Limb (tissue), 2 donors: ENCODE results near the gene PPM1J.
"Not testable (repeated sequence)": the region's sequence is repeated elsewhere in the genome, so short reads cannot be mapped to it uniquely, and the experiment has no call there.

Source experiments
- DNase-seq, 2 donors: peaks; one replicate each; pipeline ENCODE4 v3.0.0-alpha.2; 2016; ENCODE audit errors: extremely low spot score in 2 of 2

The PPM1J gene

DNA sequence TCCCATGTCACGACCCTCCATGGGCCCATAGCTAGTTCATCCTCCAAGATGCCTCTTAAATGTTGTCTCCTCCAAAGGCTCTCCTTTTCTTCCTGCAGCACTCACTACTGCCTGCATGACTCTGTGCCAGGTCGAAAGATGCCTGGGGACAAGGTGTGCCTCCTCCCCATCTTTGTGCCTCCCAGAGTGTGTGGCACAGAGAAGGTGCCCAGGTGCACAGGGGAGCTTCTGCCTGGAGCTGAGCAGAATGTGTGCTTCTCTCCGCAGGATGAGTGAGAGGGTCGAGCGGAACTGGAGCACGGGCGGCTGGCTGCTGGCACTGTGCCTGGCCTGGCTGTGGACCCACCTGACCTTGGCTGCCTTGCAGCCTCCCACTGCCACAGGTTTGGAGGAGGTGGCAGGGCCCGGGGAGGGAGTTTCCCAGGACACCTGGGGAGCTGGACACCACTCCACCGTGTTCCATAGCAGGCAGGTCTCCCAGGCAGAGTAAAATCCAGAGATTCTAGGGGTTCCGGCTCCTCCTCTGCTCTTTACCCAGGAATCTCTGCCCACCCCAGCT lies 6.9 kb upstream of the PPM1J start:
- peak in 1 of 2 donors; percentile 36 for DNase-seq

GRCh38 chr1:112721294-112721693 lies 6.2 kb upstream of the PPM1J start:
- not testable (repeated sequence) for DNase-seq

DNA sequence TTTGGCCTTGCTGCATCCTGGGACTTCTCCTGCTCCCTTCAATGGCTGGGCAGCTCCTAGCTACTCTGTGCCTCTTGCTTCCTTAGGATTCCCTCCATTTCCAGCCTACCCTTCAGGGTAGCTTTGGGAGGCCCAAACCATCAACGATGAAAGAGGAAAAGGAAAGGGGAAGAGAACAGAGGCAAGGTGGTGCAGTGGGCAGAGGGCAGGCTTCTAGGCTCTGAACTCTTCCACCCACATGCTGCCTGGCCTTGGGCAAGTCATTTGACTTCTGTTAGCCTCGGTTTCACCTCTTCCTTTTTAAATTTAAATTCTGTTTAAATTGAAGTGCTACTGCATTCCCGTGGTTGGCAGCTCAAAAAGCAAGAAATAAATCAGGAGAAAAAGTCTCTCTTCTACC lies 5.7 kb upstream of the PPM1J start:
- no peak for DNase-seq

GRCh38 chr1:112719706-112720105 lies 4.6 kb upstream of the PPM1J start:
- no peak for DNase-seq

GRCh38 chr1:112718691-112719418 lies 3.7 kb upstream of the PPM1J start:
- DNase-seq: peak in 1 of 2 donors; percentile 84

- DNase-seq: no peak
Observed at GRCh38 chr1:112717263-112717873, 2.2 kb upstream of the PPM1J start.

- DNase-seq: peak; percentile 91
Observed at GRCh38 chr1:112716133-112716720, 1.1 kb upstream of the PPM1J start.

GRCh38 chr1:112714313-112715263 lies 544 bp downstream of the PPM1J start:
- no peak for DNase-seq

GRCh38 chr1:112713466-112714312 lies 1.4 kb downstream of the PPM1J start:
- no peak for DNase-seq

GRCh38 chr1:112712701-112713128 lies 2.4 kb downstream of the PPM1J start:
- DNase-seq: no peak

DNA sequence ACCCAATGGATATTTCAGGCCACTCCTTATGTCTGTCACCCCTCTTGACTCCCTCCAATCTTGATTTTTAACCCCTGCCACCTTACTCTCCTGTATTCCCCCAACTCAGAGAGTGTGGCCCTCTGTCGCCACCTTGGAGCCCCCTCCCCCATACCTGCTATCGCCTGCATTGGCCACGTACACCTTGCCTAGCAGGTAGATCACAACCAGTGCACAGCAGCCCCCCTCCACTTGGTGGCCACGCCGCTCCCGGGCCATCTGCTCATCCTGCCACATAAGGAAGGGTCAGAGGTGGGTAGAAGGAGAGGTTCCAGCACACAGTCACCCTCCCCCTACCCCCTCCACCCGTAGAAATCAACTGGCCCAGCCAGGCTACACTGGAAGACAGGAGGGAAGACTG lies 2.9 kb downstream of the PPM1J start:
- DNase-seq: no peak

DNA sequence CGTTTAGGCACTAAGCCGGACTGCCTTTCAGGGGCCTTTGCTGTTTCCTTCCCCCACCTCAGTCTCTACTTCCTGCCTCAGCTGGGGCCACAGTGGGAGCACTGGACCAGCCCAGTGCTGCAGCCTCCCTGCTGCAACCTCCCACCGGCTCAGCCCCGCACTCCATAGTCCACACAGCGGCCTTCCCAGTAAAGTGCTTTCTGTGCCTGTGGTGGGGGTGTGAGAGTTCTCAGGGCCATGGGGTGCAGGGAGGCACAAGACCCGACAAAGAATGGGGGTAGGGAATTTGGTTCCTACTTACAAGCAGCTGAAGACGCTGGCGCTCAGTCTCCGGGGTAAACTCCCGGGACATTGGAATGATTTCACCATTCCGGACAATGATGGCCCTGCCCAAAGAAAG lies 3.5 kb downstream of the PPM1J start:
- DNase-seq: no peak

DNA sequence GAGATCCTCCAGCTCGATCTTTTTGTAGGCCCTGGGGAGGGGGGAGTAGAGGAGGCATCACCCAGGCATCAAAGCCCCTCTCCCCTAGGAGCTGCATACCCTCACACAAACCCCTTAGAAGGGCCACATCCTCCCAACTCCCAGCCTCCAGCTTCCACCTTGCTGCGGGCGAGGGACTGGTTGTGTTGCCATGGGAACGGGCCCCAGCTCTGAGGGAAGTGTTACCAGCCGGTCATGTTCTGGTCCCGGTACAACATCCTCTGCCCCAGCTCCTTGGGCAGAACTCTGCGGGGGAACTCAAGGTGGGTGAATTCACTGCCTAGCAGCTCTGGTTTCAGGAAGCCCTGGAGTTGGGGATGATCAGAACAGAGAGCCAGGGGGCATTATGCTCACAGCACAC lies 4.1 kb downstream of the PPM1J start:
- no peak for DNase-seq

- no peak for DNase-seq
Observed at GRCh38 chr1:112710586-112710985, 4.5 kb downstream of the PPM1J start.

- no peak for DNase-seq
Observed at GRCh38 chr1:112710159-112710558, 5.0 kb downstream of the PPM1J start.

GRCh38 chr1:112708489-112708888 lies 6.6 kb downstream of the PPM1J start:
- DNase-seq: no peak

GRCh38 chr1:112708002-112708448 lies 7.1 kb downstream of the PPM1J start:
- DNase-seq: no peak

- peak; percentile 75 to 91 for DNase-seq
Observed at GRCh38 chr1:112707221-112708001, 7.7 kb downstream of the PPM1J start.

DNA sequence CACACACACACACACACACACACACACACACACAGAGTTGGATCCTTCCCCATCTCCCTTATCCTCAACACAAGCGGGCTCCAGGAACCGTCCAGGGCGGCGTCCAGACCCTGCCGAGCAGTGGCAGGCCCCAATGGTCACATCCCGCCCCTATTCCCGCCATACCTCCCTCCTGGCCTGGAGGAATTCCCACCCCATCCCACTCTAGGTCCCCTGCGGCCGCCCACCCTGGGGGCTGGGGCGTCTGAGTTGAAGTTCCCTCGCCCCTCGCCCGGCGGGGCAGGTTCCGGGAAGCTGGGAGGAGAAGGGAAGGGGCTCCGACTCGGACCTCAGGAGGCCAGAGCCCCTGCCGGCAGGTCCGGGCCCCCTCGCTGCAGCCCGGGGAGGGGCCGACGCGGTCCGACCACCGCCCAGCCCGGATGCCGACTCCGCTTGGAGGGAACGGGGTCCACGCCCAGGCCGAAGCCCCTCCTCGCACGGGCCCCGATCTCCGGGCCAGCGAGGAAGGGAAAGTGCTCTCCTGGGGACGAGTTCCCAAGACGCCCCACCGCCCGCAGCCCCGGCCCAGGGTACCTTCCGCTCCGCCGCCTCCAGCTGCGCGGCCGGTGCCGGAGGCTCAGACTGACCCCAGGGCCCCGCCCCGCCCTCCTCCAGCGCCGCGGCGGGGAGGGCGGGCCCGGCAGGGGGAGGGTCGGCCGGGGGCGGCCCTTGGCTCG lies 8.5 kb downstream of the PPM1J start, which contains the start of gene RHOC:
TSS of gene RHOC (minus strand) at position 623 of the 716 bp plus-strand sequence. CDS start 3,328 bp downstream, outside the sequence.
- peak; percentile 68 to 85 for DNase-seq
